Duodenal mucosa (tissue), 2 donors: ENCODE results near the gene TKFC.

ENCODE experiments used
- H3K27ac ChIP-seq: one replicate; pipeline ENCODE4 v1.7.0; 2013; ENCODE audit warnings: low read depth, low read length
- H3K27me3 ChIP-seq, 2 donors: one replicate each; pipeline ENCODE4 v1.7.0; 2013; ENCODE audit warnings: low read length in 2 of 2, control low read depth in 1 of 2; ENCODE audit not compliant: insufficient read depth in 2 of 2, control insufficient read depth in 1 of 2
- H3K36me3 ChIP-seq, 2 donors: one replicate each; pipeline ENCODE4 v1.7.0; 2013; ENCODE audit warnings: low read length in 2 of 2, control low read depth in 1 of 2; ENCODE audit not compliant: insufficient read depth in 2 of 2, control insufficient read depth in 1 of 2
- H3K4me1 ChIP-seq, 2 donors: one replicate each; pipeline ENCODE4 v1.7.0; 2013; ENCODE audit warnings: low read length in 2 of 2, control low read depth in 1 of 2; ENCODE audit not compliant: insufficient read depth in 2 of 2, control insufficient read depth in 1 of 2
- H3K4me3 ChIP-seq, 2 donors: one replicate each; pipeline ENCODE4 v1.7.0; 2013; ENCODE audit warnings: low read length in 2 of 2, low read depth in 1 of 2
- H3K9ac ChIP-seq, 2 donors: one replicate each; pipeline ENCODE4 v1.7.0; 2013; ENCODE audit warnings: low read length in 2 of 2, low read depth in 1 of 2
- H3K9me3 ChIP-seq, 2 donors: one replicate each; pipeline ENCODE4 v1.7.0; 2013; ENCODE audit warnings: low read length in 2 of 2, control low read depth in 1 of 2; ENCODE audit not compliant: control insufficient read depth in 1 of 2

Gene TKFC

GRCh38 chr11:61353131-61354067 is 20.4 kb downstream of the TKFC start:
- Histone ChIP-seq H3K36me3 (peaks cover 25 to 46% of the 10 kb centered on the region in 2 donors), H3K4me1 (peaks cover 9 to 24% of the 10 kb centered on the region in 2 donors), H3K9me3 (no peaks in the 10 kb centered on the region), H3K4me3 (no peak overlapping the region), H3K27ac (no peak overlapping the region), H3K9ac (no peak overlapping the region), H3K27me3 (no peaks in the 10 kb centered on the region)

DNA sequence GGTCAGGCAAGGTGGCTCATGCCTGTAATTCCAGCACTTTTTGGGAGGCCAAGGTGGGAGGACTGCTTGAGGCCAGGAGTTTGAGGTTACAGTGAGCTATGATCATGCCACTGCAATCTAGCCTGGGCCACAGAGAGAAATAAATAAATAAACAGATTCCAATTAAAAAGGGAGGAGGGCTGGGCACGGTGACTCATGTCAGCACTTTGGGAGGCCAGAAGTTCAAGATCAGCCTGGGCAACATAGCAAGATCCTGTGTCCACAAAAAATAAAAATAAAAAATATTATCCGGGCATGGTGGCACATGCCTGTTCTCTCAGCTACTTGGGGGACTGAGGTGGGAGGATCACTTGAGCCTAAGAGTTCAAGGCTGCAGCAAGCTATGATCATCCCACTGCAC is 21.2 kb downstream of the TKFC start:
- Histone ChIP-seq H3K27me3 (no peaks in the 10 kb centered on the region), H3K27ac (peak overlapping the region; percentile 22), H3K9me3 (no peaks in the 10 kb centered on the region), H3K4me1 (peaks cover 10 to 27% of the 10 kb centered on the region in 2 donors), H3K4me3 (no peak overlapping the region), H3K9ac (no peak overlapping the region), H3K36me3 (peaks cover 24 to 38% of the 10 kb centered on the region in 2 donors)

- H3K27me3 ChIP-seq, result no peaks in the 10 kb centered on the region
- peaks cover 11 to 18% of the 10 kb centered on the region in 2 donors for H3K36me3 ChIP-seq
- no peaks in the 10 kb centered on the region for H3K9me3 ChIP-seq
- H3K9ac ChIP-seq, result no peak overlapping the region
- H3K4me1 ChIP-seq, result peaks cover 29 to 47% of the 10 kb centered on the region in 2 donors
- no peak overlapping the region for H3K27ac ChIP-seq
- no peak overlapping the region for H3K4me3 ChIP-seq
Observed at GRCh38 chr11:61356706-61357105, 23.7 kb downstream of the TKFC start.

GRCh38 chr11:61357233-61357893 is 24.3 kb downstream of the TKFC start:
- H3K36me3 ChIP-seq, result peaks cover 11 to 14% of the 10 kb centered on the region in 2 donors
- no peak overlapping the region for H3K9ac ChIP-seq
- H3K4me1 ChIP-seq, result peaks cover 29 to 47% of the 10 kb centered on the region in 2 donors
- no peak overlapping the region for H3K4me3 ChIP-seq
- H3K9me3 ChIP-seq, result no peaks in the 10 kb centered on the region
- H3K27ac ChIP-seq, result no peak overlapping the region
- H3K27me3 ChIP-seq, result no peaks in the 10 kb centered on the region

DNA sequence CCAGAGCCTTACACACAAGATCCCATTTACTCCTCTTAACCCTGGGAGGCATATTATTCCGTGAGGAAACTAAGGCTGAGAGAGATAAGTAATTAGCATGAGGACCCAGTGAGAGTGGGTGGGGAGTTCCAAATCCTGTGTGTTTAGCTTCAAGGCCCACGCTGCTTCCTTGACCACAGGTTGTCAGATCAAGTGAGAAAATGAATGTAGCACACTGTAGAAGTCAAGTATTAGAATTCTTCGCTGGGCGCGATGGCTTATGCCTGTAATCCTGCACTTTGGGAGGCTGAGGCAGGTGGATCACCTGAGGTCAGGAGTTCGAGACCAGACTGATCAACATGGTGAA is 24.8 kb downstream of the TKFC start:
- no peaks in the 10 kb centered on the region for H3K9me3 ChIP-seq
- peaks cover 8 to 13% of the 10 kb centered on the region in 2 donors for H3K36me3 ChIP-seq
- peaks cover 32 to 46% of the 10 kb centered on the region in 2 donors for H3K4me1 ChIP-seq
- no peaks in the 10 kb centered on the region for H3K27me3 ChIP-seq
- H3K27ac ChIP-seq, result no peak overlapping the region
- no peak overlapping the region for H3K9ac ChIP-seq
- H3K4me3 ChIP-seq, result no peak overlapping the region

DNA sequence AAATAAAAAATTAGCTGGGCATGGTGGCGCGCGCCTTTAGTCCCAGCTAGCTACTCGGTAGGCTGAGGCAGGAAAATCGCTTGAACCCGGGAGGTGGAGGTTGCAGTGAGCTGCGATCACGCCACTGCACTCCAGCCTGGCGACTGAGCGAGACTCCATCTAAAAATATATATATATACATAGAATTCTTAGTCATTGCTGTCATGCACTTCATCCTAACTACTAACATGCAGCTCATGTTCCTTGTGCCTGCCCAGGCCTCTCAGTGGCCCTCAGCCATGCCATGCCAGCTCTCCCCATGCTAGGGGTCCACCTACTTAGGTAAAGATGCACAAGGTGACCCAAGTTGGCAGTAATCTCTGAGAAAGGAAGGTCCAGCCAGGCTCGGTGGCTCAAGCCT is 25.5 kb downstream of the TKFC start:
- no peak overlapping the region for H3K27ac ChIP-seq
- H3K4me1 ChIP-seq, result peaks cover 33 to 47% of the 10 kb centered on the region in 2 donors
- peaks cover 1 to 6% of the 10 kb centered on the region in 2 donors for H3K36me3 ChIP-seq
- no peak overlapping the region for H3K4me3 ChIP-seq
- no peak overlapping the region for H3K9ac ChIP-seq
- no peaks in the 10 kb centered on the region for H3K9me3 ChIP-seq
- H3K27me3 ChIP-seq, result no peaks in the 10 kb centered on the region

DNA sequence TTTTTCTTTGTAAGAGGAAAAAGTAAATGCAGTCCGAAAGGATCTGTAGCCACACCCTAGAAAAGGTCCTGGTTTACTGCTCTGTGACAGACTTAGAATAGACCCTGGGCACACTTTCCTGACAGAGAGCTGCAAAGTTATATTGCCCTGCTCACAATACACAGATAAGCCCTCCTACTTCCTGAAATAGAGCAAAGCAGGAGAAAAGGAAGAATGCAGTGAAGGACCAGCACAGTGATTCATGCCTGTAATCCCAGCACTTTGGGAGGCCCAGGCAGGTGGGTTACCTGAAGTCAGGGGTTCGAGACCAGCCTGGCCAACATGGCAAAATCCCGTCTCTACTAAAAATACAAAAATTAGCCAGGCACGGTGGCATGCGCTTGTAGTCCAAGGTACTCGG is 26.5 kb downstream of the TKFC start:
- no peaks in the 10 kb centered on the region for H3K9me3 ChIP-seq
- H3K4me3 ChIP-seq, result no peak overlapping the region
- H3K4me1 ChIP-seq, result peaks cover 31 to 41% of the 10 kb centered on the region in 2 donors
- H3K9ac ChIP-seq, result no peak overlapping the region
- H3K36me3 ChIP-seq, result peaks cover 4 to 8% of the 10 kb centered on the region in 2 donors
- no peaks in the 10 kb centered on the region for H3K27me3 ChIP-seq
- no peak overlapping the region for H3K27ac ChIP-seq

DNA sequence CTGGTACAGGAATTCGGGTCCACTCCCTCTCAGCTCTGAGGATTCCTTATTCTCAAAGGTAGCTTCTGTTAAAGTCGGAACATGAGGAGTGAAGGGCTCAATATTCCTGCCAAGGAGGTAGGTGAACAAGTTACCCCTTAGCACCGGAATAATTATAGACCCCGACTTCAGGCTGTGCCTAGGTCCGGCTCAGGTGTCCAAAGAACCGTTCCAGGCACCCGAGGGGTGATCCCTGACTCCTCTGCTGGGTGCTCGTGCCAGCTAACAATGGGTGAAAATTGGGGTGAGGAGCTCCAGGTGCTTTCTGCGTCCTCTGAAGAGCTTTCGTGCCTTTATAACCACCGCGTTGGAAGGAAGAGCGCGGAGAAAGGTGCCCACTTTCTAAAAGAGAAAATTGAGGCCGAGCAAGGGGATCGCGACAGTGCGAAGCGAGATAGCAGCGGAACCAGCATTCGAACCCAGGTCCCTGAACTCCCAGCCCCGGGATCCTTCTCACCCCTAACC is 28.3 kb downstream of the TKFC start:
- Histone ChIP-seq H3K4me1 (peaks cover 31 to 41% of the 10 kb centered on the region in 2 donors), H3K9me3 (no peaks in the 10 kb centered on the region), H3K4me3 (peak overlapping the region; percentile 80 to 90), H3K27ac (peak overlapping the region; percentile 97), H3K27me3 (no peaks in the 10 kb centered on the region), H3K9ac (peak overlapping the region; percentile 87 to 98), H3K36me3 (peaks cover 11 to 16% of the 10 kb centered on the region in 2 donors)

GRCh38 chr11:61361741-61362541 is 28.9 kb downstream of the TKFC start, which contains the start of the genes CYB561A3 and TMEM138:
Gene CYB561A3 (minus strand): TSS chr11:61361882. CDS start chr11:61356713, 5,169 bp downstream.
Gene TMEM138 (plus strand): TSS chr11:61362374. CDS start chr11:61364391, 2,017 bp downstream.
- Histone ChIP-seq H3K27ac (peak within 1 kb of the TSS; percentile 97), H3K4me1 (peaks cover 31 to 41% of the 10 kb centered on the region in 2 donors), H3K4me3 (peak within 1 kb of the TSS; percentile 80 to 90), H3K9ac (peak within 1 kb of the TSS; percentile 87 to 98), H3K9me3 (no peaks in the 10 kb centered on the region), H3K36me3 (peaks cover 16 to 22% of the 10 kb centered on the region in 2 donors), H3K27me3 (no peaks in the 10 kb centered on the region)
